ENCODE data around the gene TMEM18. TPM values are rescaled to one million over a fixed set of nuclear protein-coding genes. Genes with fewer than 3 reads are reported as not detected.

The TMEM18 gene
- total RNA-seq, 4 donors from 2014 or later = 20.1 to 44.1 (median 23.4) TPM

GRCh38 chr2:670637-671036, 6.6 kb downstream of the TMEM18 start:
- H3K4me1 ChIP-seq = peaks cover 0 to 17% (median 1%) of the 10 kb centered on the region in 4 donors

GRCh38 chr2:669323-669722, 7.9 kb downstream of the TMEM18 start:
- Histone ChIP-seq H3K4me3 (no peak overlapping the region), H3K9me3 (peaks cover 0 to 22% (median 0%) of the 10 kb centered on the region in 4 donors), H3K27ac (no peak overlapping the region), H3K36me3 (peaks cover 0 to 93% (median 6%) of the 10 kb centered on the region in 3 donors), H3K4me1 (peaks cover 0 to 7% (median 0%) of the 10 kb centered on the region in 4 donors), H3K27me3 (no peaks in the 10 kb centered on the region)
- WGBS, 2 donors = 81% methylated on average over 7 of the region's 7 CpGs
- DNase-seq (ENCODE audit: low spot score in 2 of 2) = no peak
- no peak for TF ChIP-seq EP300 (IDR thresholded peaks at IDR 0.05)
- TF ChIP-seq POLR2A (IDR thresholded peaks at IDR 0.05) = no peak
- TF ChIP-seq CTCF (IDR thresholded peaks at IDR 0.05) = no peak

More at GRCh38 chr2:670637-671036, 6.6 kb downstream of the TMEM18 start:
- H3K4me3 ChIP-seq = no peak overlapping the region
- no peaks in the 10 kb centered on the region for H3K27me3 ChIP-seq
- 94% methylated on average over 18 of the region's 18 CpGs for WGBS, 2 donors
- no peak for DNase-seq (ENCODE audit: low spot score in 2 of 2)
- peaks cover 0 to 81% (median 6%) of the 10 kb centered on the region in 3 donors for H3K36me3 ChIP-seq
- H3K9me3 ChIP-seq = peaks cover 0 to 10% (median 0%) of the 10 kb centered on the region in 4 donors
- no peak overlapping the region for H3K27ac ChIP-seq
- TF ChIP-seq CTCF (IDR thresholded peaks at IDR 0.05) (no peak), EP300 (IDR thresholded peaks at IDR 0.05) (no peak), POLR2A (IDR thresholded peaks at IDR 0.05) (no peak)

GRCh38 chr2:668000-668398, 9.2 kb downstream of the TMEM18 start:
- no peak for DNase-seq (ENCODE audit: low spot score in 2 of 2)
- H3K4me3 ChIP-seq = no peak overlapping the region
- no peaks in the 10 kb centered on the region for H3K27me3 ChIP-seq
- peaks cover 0 to 22% (median 0%) of the 10 kb centered on the region in 4 donors for H3K9me3 ChIP-seq
- H3K36me3 ChIP-seq = peaks cover 0 to 97% (median 6%) of the 10 kb centered on the region in 3 donors
- no peak overlapping the region for H3K27ac ChIP-seq
- no peak for TF ChIP-seq POLR2A (IDR thresholded peaks at IDR 0.05)
- TF ChIP-seq CTCF (IDR thresholded peaks at IDR 0.05) = no peak
- TF ChIP-seq EP300 (IDR thresholded peaks at IDR 0.05) = no peak
- no peaks in the 10 kb centered on the region for H3K4me1 ChIP-seq
- WGBS, 2 donors = 90 to 92% methylated on average over 3 of the region's 3 CpGs

- Histone ChIP-seq H3K4me3 (no peak overlapping the region), H3K36me3 (peaks cover 0 to 96% (median 4%) of the 10 kb centered on the region in 3 donors), H3K4me1 (no peaks in the 10 kb centered on the region), H3K27me3 (no peaks in the 10 kb centered on the region), H3K9me3 (peaks cover 0 to 22% (median 0%) of the 10 kb centered on the region in 4 donors), H3K27ac (no peak overlapping the region)
- no peak for DNase-seq (ENCODE audit: low spot score in 2 of 2)
- TF ChIP-seq POLR2A (IDR thresholded peaks at IDR 0.05) (no peak), CTCF (IDR thresholded peaks at IDR 0.05) (peak in 4 of 5 experiments; percentile 12 to 32 (median 24)), EP300 (IDR thresholded peaks at IDR 0.05) (no peak)
- 82 to 91% methylated on average over 5 of the region's 5 CpGs for WGBS, 2 donors
Observed at GRCh38 chr2:667332-667999, 9.7 kb downstream of the TMEM18 start.

- peaks cover 0 to 87% (median 0%) of the 10 kb centered on the region in 3 donors for H3K36me3 ChIP-seq
- no peak for DNase-seq (ENCODE audit: low spot score in 2 of 2)
- no peaks in the 10 kb centered on the region for H3K4me1 ChIP-seq
- H3K9me3 ChIP-seq = peaks cover 0 to 22% (median 0%) of the 10 kb centered on the region in 4 donors
- H3K4me3 ChIP-seq = no peak overlapping the region
- no peaks in the 10 kb centered on the region for H3K27me3 ChIP-seq
- TF ChIP-seq POLR2A (IDR thresholded peaks at IDR 0.05) (no peak), EP300 (IDR thresholded peaks at IDR 0.05) (no peak), CTCF (IDR thresholded peaks at IDR 0.05) (no peak)
- no peak overlapping the region for H3K27ac ChIP-seq
- WGBS, 2 donors = 95 to 99% methylated on average over 15 of the region's 15 CpGs
Observed at GRCh38 chr2:666441-666840, 10.8 kb downstream of the TMEM18 start.

All from tibial nerve (tissue), 4 donors.